Ascending aorta (tissue), 2 donors: ENCODE results near the gene HNF1B. TPM values are rescaled to one million over a fixed set of nuclear protein-coding genes. Genes with fewer than 3 reads are reported as not detected.

Source experiments
- DNase-seq, 2 donors: peaks; one replicate each; pipeline ENCODE4 v3.0.0-alpha.2; 2019; ENCODE audit warnings: low spot score in 2 of 2
- H3K27ac ChIP-seq, 2 donors: fragments of 200-600 bp; sonication (generic); one replicate each; pipeline ENCODE4 v1.5.1; 2016 to 2017; ENCODE audit warnings: mild to moderate bottlenecking in 1 of 2
- H3K27me3 ChIP-seq: fragments of 200-600 bp; sonication (generic); one replicate; pipeline ENCODE4 v1.5.1; 2017
- H3K36me3 ChIP-seq, 2 donors: fragments of 200-600 bp; sonication (generic); one replicate each; pipeline ENCODE4 v1.5.1; 2016
- H3K4me1 ChIP-seq, 2 donors: fragments of 200-600 bp; sonication (generic); one replicate each; pipeline ENCODE4 v1.5.1; 2016 to 2017; ENCODE audit warnings: mild to moderate bottlenecking in 1 of 2
- H3K4me3 ChIP-seq, 2 donors: fragments of 200-600 bp; sonication (generic); one replicate each; pipeline ENCODE4 v1.5.1; 2016 to 2017; ENCODE audit warnings: mild to moderate bottlenecking in 1 of 2
- H3K9me3 ChIP-seq, 2 donors: fragments of 200-600 bp; sonication (generic); one replicate each; pipeline ENCODE4 v1.5.1; 2016
- CTCF ChIP-seq, 3 experiments: fragments of 200-600 bp in 2 of 3; fragments of 450-650 bp in 1 of 3; sonication (generic) in 2 of 3; IDR thresholded peaks; one replicate each; pipeline ENCODE4 v1.5.1; 2016 to 2019; ENCODE audit warnings: antibody characterized with exemption in 3 of 3, mild to moderate bottlenecking in 1 of 3, moderate library complexity in 1 of 3
- intact Hi-C: fragments of 100-400 bp; cut with DNase I; formaldehyde crosslinking; loops from one replicate; pipeline ENCODE4 v1.15.1; 2023
- total RNA-seq: library from RNA; depleted of rRNA; stranded (reverse); fragments of >200 nt; gene quantifications from one replicate; pipeline ENCODE4 v1.1.0, GENCODE V29; 2016

Gene HNF1B
- not detected for total RNA-seq

- no peak for TF ChIP-seq CTCF (IDR thresholded peaks at IDR 0.05)
- Histone ChIP-seq H3K27ac (no peak within 1 kb of the TSS), H3K27me3 (peaks cover 28% of the 10 kb centered on the region), H3K4me3 (peak within 1 kb of the TSS in 1 of 2 donors; percentile 57), H3K4me1 (peaks cover 5 to 20% of the 10 kb centered on the region in 2 donors), H3K36me3 (no peaks in the 10 kb centered on the region), H3K9me3 (no peaks in the 10 kb centered on the region)
- DNase-seq, result no peak
- intact Hi-C loops, result no loop called here
Measured at GRCh38 chr17:37744961-37745800, at the start of gene HNF1B. Gene HNF1B (minus strand): TSS chr17:37745059. CDS start chr17:37744884, 175 bp downstream.

DNA sequence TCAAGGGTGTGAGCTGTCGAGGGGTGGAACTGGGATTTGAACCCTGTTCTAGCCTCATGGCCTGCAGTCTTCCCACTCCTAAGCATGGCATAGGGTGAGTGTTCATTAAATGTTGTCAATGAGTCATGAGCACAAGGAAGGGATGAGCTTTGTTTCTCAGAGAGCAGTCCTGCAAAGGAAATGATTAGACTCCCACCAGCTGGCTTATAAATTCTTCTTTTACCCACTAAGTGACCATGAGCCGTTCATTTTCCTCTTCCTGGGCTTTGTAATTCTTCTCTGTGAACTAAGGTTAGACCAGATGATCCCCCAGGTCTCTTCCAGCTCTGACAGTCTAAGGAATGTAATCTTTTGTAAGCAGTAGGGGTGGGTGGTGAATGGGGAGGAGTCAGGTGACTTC, 47.9 kb upstream of the HNF1B start:
- no peaks in the 10 kb centered on the region for H3K27me3 ChIP-seq
- no peak overlapping the region for H3K4me3 ChIP-seq
- H3K27ac ChIP-seq, result no peak overlapping the region
- DNase-seq, result no peak
- H3K9me3 ChIP-seq, result no peaks in the 10 kb centered on the region
- H3K4me1 ChIP-seq, result no peaks in the 10 kb centered on the region
- no peak for TF ChIP-seq CTCF (IDR thresholded peaks at IDR 0.05)
- intact Hi-C loops, result no loop called here
- no peaks in the 10 kb centered on the region for H3K36me3 ChIP-seq

DNA sequence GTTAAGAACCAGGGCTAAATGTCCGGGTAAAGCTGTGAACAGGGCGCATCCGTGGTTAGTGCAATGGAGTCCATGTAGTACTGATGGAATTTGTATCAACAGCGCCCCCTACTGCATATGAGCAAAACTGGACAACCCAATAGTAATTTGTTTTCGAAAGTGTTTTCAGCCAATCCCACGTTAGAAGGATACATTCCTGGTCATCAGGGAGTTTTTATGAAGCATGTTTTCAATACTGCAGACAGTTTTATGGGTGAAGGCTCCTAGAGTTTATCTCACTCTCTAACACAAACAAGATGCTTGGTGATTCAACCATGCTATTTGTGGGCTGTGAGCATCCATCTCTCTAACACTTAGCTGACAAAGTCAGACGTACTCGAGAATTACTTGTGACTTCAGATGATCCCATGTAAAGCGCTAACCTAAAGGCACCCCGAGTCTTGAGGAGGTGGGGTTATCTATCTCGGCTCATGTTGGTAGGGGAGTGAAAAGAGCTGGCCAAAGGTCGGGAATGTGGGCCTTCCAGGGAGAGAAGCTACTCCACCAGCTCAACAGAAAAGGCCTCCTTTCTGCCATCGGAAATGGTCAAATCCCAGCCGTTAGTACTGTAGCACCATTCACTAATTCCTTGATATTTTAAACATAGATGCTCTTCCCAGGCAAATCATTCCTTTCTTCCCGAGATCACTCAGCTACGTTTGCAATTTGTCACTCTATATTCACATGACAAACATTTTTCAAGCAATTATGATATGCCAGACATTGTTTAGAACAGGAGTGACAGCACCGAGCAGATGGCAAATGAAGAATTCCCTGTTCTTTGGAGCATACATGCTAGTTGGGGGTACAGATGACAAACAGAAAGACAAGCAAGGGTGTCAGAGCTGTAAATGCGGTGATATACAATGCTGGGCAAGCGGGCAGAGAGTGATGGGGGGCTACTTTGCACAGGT, 46.9 kb upstream of the HNF1B start:
- Histone ChIP-seq H3K4me1 (no peaks in the 10 kb centered on the region), H3K36me3 (no peaks in the 10 kb centered on the region), H3K27ac (no peak overlapping the region), H3K4me3 (no peak overlapping the region), H3K9me3 (no peaks in the 10 kb centered on the region), H3K27me3 (no peaks in the 10 kb centered on the region)
- DNase-seq, result no peak
- intact Hi-C loops, result no loop called here
- peak; percentile 4 to 19 (median 6) for TF ChIP-seq CTCF (IDR thresholded peaks at IDR 0.05)

- no peak overlapping the region for H3K27ac ChIP-seq
- H3K36me3 ChIP-seq, result no peaks in the 10 kb centered on the region
- no peak for TF ChIP-seq CTCF (IDR thresholded peaks at IDR 0.05)
- intact Hi-C loops, result no loop called here
- no peaks in the 10 kb centered on the region for H3K4me1 ChIP-seq
- H3K9me3 ChIP-seq, result no peaks in the 10 kb centered on the region
- DNase-seq, result no peak
- H3K4me3 ChIP-seq, result no peak overlapping the region
- no peaks in the 10 kb centered on the region for H3K27me3 ChIP-seq
Measured at GRCh38 chr17:37789771-37790541, 45.1 kb upstream of the HNF1B start.

DNA sequence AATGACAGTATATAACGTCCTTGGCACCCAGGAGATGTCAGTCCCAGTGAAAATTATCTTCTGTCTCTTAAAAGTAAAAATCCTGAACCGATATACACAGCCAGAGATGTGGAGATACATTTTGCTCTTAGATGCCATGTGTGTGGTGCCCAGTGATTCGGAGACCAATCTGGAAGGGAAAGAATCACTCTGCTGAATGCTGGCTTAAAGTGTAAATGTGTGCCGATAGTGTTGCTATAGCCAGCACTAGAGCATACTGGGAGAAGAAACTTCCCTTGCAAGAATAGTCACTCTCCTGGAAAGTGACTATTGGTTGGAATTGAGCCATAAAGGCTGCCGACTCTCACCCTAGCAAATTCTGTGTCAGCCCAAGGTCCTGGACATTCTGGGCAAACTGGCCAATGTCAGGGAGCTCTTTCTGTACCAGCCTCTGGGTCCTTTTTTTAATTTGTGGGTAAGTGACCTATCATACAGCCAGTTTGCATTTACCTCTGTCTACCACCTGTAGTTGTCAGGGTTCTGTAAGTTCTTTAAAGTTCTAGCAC, 44.2 kb upstream of the HNF1B start:
- intact Hi-C loops, result no loop called here
- Histone ChIP-seq H3K27me3 (no peaks in the 10 kb centered on the region), H3K4me1 (no peaks in the 10 kb centered on the region), H3K27ac (no peak overlapping the region), H3K4me3 (no peak overlapping the region), H3K36me3 (no peaks in the 10 kb centered on the region), H3K9me3 (no peaks in the 10 kb centered on the region)
- DNase-seq, result no peak
- TF ChIP-seq CTCF (IDR thresholded peaks at IDR 0.05), result no peak
